Neural progenitor cell (in vitro differentiated cells): ENCODE results near the gene WHAMM.

Source experiments
- EZH2 ChIP-seq: fragments of 200-600 bp; sonication (generic); IDR thresholded peaks from 2 replicates; pipeline ENCODE4 v1.6.1; 2017; ENCODE audit warnings: antibody characterized with exemption, mild to moderate bottlenecking, moderate library complexity
- TF ChIP-seq, protein P1 (sequence below): fragments of 200-600 bp; sonication (generic); IDR thresholded peaks from 2 replicates; pipeline ENCODE4 v1.5.1; 2017; ENCODE audit warnings: antibody characterized with exemption, mild to moderate bottlenecking

GRCh38 chr15:82799183-82799841 lies 10.1 kb upstream of the WHAMM start:
- no peak for TF ChIP-seq EZH2
- TF ChIP-seq, protein P1, sequence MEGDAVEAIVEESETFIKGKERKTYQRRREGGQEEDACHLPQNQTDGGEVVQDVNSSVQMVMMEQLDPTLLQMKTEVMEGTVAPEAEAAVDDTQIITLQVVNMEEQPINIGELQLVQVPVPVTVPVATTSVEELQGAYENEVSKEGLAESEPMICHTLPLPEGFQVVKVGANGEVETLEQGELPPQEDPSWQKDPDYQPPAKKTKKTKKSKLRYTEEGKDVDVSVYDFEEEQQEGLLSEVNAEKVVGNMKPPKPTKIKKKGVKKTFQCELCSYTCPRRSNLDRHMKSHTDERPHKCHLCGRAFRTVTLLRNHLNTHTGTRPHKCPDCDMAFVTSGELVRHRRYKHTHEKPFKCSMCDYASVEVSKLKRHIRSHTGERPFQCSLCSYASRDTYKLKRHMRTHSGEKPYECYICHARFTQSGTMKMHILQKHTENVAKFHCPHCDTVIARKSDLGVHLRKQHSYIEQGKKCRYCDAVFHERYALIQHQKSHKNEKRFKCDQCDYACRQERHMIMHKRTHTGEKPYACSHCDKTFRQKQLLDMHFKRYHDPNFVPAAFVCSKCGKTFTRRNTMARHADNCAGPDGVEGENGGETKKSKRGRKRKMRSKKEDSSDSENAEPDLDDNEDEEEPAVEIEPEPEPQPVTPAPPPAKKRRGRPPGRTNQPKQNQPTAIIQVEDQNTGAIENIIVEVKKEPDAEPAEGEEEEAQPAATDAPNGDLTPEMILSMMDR = no peak
